Uterus (tissue), 2 donors: ENCODE measurements around the gene DIP2A.

Experiments used
- POLR2A ChIP-seq, 2 donors: fragments of 450-650 bp; IDR thresholded peaks; one replicate each; pipeline ENCODE4 v1.6.1; 2016; ENCODE audit warnings: antibody characterized with exemption in 2 of 2, mild to moderate bottlenecking in 1 of 2, moderate library complexity in 1 of 2
- TF ChIP-seq, protein P1 (sequence below), 4 experiments: fragments of 200-600 bp in 2 of 4; fragments of 450-650 bp in 2 of 4; sonication (generic) in 2 of 4; IDR thresholded peaks; one replicate each; pipeline ENCODE4 v1.5.1; 2016 to 2019; ENCODE audit warnings: antibody characterized with exemption in 4 of 4, mild to moderate bottlenecking in 2 of 4, moderate library complexity in 1 of 4

DNA sequence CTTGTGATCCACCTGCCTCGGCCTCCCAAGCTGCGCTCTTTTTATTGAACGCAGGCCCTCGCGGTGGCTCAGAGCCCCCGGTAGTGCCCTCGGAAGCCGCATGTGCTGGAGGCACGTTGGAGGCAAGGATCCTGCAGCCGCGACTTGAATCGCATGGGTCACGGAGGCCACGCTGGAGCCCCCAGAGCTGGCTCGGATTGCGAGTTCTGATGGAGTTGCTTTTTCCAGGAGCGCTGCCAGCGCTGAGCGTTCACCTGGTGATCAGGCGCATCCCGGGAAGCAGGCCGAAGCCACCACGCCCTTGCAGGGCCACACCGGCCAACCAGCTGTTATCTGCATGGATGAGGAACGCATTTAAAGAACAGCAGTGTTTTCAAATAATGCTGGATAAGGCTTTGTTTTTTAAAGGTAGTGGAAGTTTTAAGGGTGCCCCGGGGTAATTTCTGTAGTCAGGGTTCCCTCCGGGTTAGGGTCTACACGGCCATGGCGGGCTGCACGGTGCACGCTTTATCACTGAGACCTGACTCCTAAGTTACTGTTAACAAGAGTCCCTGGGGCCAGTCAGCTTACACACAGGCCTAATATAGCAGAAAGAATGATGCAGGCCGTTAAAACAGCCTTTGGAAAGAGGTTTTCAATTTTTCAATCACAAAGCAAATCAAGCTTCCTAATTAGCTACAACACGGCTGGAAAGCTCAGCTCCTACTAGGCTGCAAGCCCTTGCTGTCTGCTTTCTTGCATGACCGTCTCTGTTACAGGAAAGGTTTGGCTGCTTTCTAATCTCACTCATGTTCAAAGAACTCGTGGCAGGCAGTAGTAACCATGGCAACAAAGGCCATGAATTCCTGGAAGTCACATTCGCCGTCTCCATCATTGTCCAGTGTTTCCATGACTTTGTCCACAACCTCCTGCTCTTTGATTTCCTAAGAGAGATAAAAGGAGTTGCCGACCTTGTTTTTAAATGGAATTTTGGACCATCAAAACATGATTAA, 140.2 kb downstream of the DIP2A start:
- TF ChIP-seq, protein P1, sequence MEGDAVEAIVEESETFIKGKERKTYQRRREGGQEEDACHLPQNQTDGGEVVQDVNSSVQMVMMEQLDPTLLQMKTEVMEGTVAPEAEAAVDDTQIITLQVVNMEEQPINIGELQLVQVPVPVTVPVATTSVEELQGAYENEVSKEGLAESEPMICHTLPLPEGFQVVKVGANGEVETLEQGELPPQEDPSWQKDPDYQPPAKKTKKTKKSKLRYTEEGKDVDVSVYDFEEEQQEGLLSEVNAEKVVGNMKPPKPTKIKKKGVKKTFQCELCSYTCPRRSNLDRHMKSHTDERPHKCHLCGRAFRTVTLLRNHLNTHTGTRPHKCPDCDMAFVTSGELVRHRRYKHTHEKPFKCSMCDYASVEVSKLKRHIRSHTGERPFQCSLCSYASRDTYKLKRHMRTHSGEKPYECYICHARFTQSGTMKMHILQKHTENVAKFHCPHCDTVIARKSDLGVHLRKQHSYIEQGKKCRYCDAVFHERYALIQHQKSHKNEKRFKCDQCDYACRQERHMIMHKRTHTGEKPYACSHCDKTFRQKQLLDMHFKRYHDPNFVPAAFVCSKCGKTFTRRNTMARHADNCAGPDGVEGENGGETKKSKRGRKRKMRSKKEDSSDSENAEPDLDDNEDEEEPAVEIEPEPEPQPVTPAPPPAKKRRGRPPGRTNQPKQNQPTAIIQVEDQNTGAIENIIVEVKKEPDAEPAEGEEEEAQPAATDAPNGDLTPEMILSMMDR (IDR thresholded peaks at IDR 0.05), result no peak
- no peak for TF ChIP-seq POLR2A (IDR thresholded peaks at IDR 0.05)
